Spleen (tissue), 11 donors: ENCODE results near the gene ABCA3. TPM values are rescaled to one million over a fixed set of nuclear protein-coding genes. Genes with fewer than 3 reads are reported as not detected.
"Not testable (repeated sequence)": the region's sequence is repeated elsewhere in the genome, so short reads cannot be mapped to it uniquely, and the experiment has no call there.

Experiments
- DNase-seq: peaks from one replicate; pipeline ENCODE4 v3.0.0-alpha.2; 2020
- H3K27ac ChIP-seq, 8 donors: fragments of 200-600 bp; sonication (generic) in 7 of 8; 1 replicate in 4 of 8; 2 replicates in 4 of 8; pipeline versions ENCODE4 v1.5.0 to v1.8.0; 2016 to 2021; ENCODE audit warnings: inconsistent platforms in 4 of 8, mild to moderate bottlenecking in 4 of 8, moderate library complexity in 1 of 8
- H3K27me3 ChIP-seq, 7 donors: fragments of 200-600 bp; sonication (generic) in 6 of 7; replicated peaks in 1 of 7; 1 replicate in 4 of 7; 2 replicates in 3 of 7; pipeline versions ENCODE4 v1.5.0 to v1.8.0; 2016 to 2021; ENCODE audit warnings: inconsistent platforms in 3 of 7, mild to moderate bottlenecking in 1 of 7
- H3K36me3 ChIP-seq, 6 donors: fragments of 200-600 bp; sonication (generic) in 5 of 6; 1 replicate in 4 of 6; 2 replicates in 2 of 6; pipeline versions ENCODE4 v1.5.0 to v1.8.0; 2016 to 2021; ENCODE audit warnings: inconsistent platforms in 2 of 6
- H3K4me1 ChIP-seq, 6 donors: fragments of 200-600 bp; sonication (generic) in 5 of 6; 1 replicate in 3 of 6; 2 replicates in 3 of 6; pipeline versions ENCODE4 v1.5.0 to v1.8.0; 2016 to 2021; ENCODE audit warnings: inconsistent platforms in 3 of 6
- H3K4me3 ChIP-seq, 8 donors: fragments of 200-600 bp; sonication (generic) in 7 of 8; 1 replicate in 4 of 8; 2 replicates in 4 of 8; pipeline versions ENCODE4 v1.5.0 to v1.8.0; 2016 to 2021; ENCODE audit warnings: inconsistent platforms in 4 of 8, mild to moderate bottlenecking in 4 of 8, moderate library complexity in 2 of 8
- H3K9me3 ChIP-seq, 8 donors: fragments of 200-600 bp; sonication (generic) in 7 of 8; 1 replicate in 4 of 8; 2 replicates in 4 of 8; pipeline versions ENCODE4 v1.5.0 to v1.8.0; 2016 to 2021; ENCODE audit warnings: inconsistent platforms in 4 of 8
- POLR2A ChIP-seq, 3 donors: fragments of 450-650 bp; IDR thresholded peaks; one replicate each; pipeline ENCODE4 v1.5.1; 2017; ENCODE audit warnings: antibody characterized with exemption in 3 of 3, mild to moderate bottlenecking in 1 of 3
- POLR2AphosphoS5 ChIP-seq, 3 donors: sonication (generic); formaldehyde crosslinking; IDR thresholded peaks; one replicate each; pipeline ENCODE4 v1.5.1; 2017; ENCODE audit warnings: antibody characterized with exemption in 3 of 3
- WGBS, 5 donors: extraction: QIAGEN DNeasy Blood & Tissue Kit in 3 of 5; methylation state at CpG; one replicate each; pipeline versions ENCODE4 v1.1.5 to v1.1.7; 2013 to 2018; 5-methylcytosine and 5-hydroxymethylcytosine counted together
- intact Hi-C: fragments of 100-400 bp; cut with DNase I; formaldehyde crosslinking; loops from one replicate; pipeline ENCODE4 v1.15.0; 2023; ENCODE audit warnings: low total_unique reads
- polyA plus RNA-seq, 3 donors: library from polyadenylated mRNA; stranded (reverse); fragments of 200-250 nt; gene quantifications; one replicate each; pipeline ENCODE4 v1.2.1, GENCODE V29; 2013
- total RNA-seq, 7 donors: library from RNA; depleted of rRNA in 3 of 7; stranded (reverse); fragments of >200 nt in 3 of 7; fragmentation: NEBNext Ultra II Directional in 4 of 7; extraction: Animal tissue kit (Norgen Biotek cat#: 25700) in 4 of 7; gene quantifications; one replicate each; pipeline versions ENCODE4 v1.1.0 to v1.2.1, GENCODE V29; 2016 to 2021
- TF ChIP-seq, protein P1 (sequence below), 11 experiments: fragments of 200-600 bp in 7 of 11; fragments of 450-650 bp in 4 of 11; sonication (generic) in 4 of 11; IDR thresholded peaks in 8 of 11; conservative IDR thresholded peaks in 3 of 11; 1 replicate in 7 of 11; 2 replicates in 4 of 11; pipeline versions ENCODE4 v1.4.0 to v1.8.0; 2016 to 2021; ENCODE audit warnings: antibody characterized with exemption in 11 of 11, inconsistent platforms in 4 of 11, mild to moderate bottlenecking in 1 of 11
- donor health status: healthy with polysubstance abuse.
- donor health status: DM: no; HTN: no; CAD: no; lungs with moderate emphysema.
- donor health status: DM: no; HTN: no; CAD: no.
- donor health status: Bipolar disorder and iron deficiency.
- donor health status: healthy.
- donor health status: DM: no; HTN: no; CAD: no.
- donor health status: DM: yes; HTN: yes; CAD: no.

ABCA3 gene
- total and polyA plus RNA-seq, 10 donors, result 2.5 to 12.6 (median 6.8) TPM

GRCh38 chr16:2270588-2271470 lies 69.7 kb downstream of the ABCA3 start:
- Histone ChIP-seq H3K27me3 (no peaks in the 10 kb centered on the region), H3K4me3 (no peak overlapping the region), H3K27ac (no peak overlapping the region), H3K4me1 (peaks cover 20 to 57% (median 31%) of the 10 kb centered on the region in 6 donors), H3K36me3 (peaks cover 0 to 2% (median 0%) of the 10 kb centered on the region in 6 donors), H3K9me3 (no peaks in the 10 kb centered on the region)
- no peak for DNase-seq
- intact Hi-C loops, result no loop called here
- TF ChIP-seq POLR2AphosphoS5 (IDR thresholded peaks at IDR 0.05) (no peak), POLR2A (IDR thresholded peaks at IDR 0.05) (no peak)
- TF ChIP-seq, protein P1, sequence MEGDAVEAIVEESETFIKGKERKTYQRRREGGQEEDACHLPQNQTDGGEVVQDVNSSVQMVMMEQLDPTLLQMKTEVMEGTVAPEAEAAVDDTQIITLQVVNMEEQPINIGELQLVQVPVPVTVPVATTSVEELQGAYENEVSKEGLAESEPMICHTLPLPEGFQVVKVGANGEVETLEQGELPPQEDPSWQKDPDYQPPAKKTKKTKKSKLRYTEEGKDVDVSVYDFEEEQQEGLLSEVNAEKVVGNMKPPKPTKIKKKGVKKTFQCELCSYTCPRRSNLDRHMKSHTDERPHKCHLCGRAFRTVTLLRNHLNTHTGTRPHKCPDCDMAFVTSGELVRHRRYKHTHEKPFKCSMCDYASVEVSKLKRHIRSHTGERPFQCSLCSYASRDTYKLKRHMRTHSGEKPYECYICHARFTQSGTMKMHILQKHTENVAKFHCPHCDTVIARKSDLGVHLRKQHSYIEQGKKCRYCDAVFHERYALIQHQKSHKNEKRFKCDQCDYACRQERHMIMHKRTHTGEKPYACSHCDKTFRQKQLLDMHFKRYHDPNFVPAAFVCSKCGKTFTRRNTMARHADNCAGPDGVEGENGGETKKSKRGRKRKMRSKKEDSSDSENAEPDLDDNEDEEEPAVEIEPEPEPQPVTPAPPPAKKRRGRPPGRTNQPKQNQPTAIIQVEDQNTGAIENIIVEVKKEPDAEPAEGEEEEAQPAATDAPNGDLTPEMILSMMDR (IDR thresholded peaks at IDR 0.05 in 8 of 11, conservative IDR thresholded peaks at IDR 0.05 in 3 of 11), result no peak
- WGBS, 5 donors, result 87 to 94% (median 88%) methylated on average over 13 to 15 of the region's 15 CpGs

DNA sequence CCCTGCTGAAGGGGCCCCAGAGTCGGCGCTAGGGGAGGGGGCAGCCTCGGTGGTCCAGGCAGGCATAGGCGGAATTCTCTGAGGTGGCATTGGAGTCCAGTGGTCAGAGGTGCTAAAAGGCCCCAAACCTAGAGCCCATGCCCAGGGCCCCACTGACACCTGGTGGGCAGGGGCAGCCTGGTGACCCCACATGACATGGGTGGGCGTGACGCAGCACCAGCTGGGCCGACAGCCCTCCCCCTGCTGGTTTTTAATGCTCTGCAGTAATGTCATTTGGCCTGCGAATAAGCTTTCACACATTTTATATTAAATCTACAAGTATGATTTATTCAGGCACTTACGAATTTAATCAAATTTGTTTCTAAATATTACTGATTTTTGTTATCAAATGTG lies 70.5 kb downstream of the ABCA3 start:
- no peaks in the 10 kb centered on the region for H3K27me3 ChIP-seq
- no peak for DNase-seq
- H3K36me3 ChIP-seq, result peaks cover 0 to 10% (median under 1%) of the 10 kb centered on the region in 6 donors
- WGBS, 5 donors, result 86 to 91% (median 87%) methylated on average over 7 to 9 of the region's 9 CpGs
- H3K9me3 ChIP-seq, result no peaks in the 10 kb centered on the region
- peak overlapping the region in 1 of 8 donors; percentile 99 for H3K4me3 ChIP-seq
- H3K4me1 ChIP-seq, result peaks cover 28 to 65% (median 38%) of the 10 kb centered on the region in 6 donors
- H3K27ac ChIP-seq, result no peak overlapping the region
- intact Hi-C loops, result no loop called here
- TF ChIP-seq, protein P1 (IDR thresholded peaks at IDR 0.05 in 8 of 11, conservative IDR thresholded peaks at IDR 0.05 in 3 of 11), result no peak
- TF ChIP-seq POLR2A (IDR thresholded peaks at IDR 0.05) (no peak), POLR2AphosphoS5 (IDR thresholded peaks at IDR 0.05) (no peak)

GRCh38 chr16:2267913-2268666 lies 72.4 kb downstream of the ABCA3 start, which contains the start of gene RNPS1:
Gene RNPS1 (minus strand): TSS chr16:2268126. CDS start chr16:2264643, 3,483 bp downstream.
- no peaks in the 10 kb centered on the region for H3K9me3 ChIP-seq
- intact Hi-C loops, result no loop called here

DNA sequence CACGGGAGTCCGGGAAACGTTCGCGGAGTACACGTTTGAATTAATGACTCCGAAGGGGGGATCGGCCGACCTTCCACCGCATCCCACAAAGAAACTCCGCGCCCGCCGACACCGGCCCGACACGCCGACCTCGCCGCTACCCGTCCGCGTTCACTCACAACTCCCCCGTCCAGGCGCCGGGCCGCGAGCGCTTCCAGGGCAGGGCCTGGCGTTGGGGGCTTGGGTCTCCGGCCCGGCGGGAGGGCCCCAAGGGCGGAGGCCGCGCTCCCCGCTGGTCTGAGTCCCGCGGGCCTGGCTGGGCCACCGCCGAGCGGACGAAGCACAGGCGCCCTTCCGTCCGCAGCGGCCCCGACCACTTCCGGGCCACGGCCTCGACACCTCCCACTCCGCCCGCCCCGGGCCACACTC lies 73.0 kb downstream of the ABCA3 start:
- H3K9me3 ChIP-seq, intact Hi-C loops, H3K27me3 ChIP-seq, DNase-seq: not testable (repeated sequence)
- Histone ChIP-seq H3K4me3 (peak overlapping the region; percentile 68 to 99 (median 94)), H3K36me3 (peaks cover 0 to 36% (median 23%) of the 10 kb centered on the region in 6 donors), H3K4me1 (peaks cover 33 to 83% (median 45%) of the 10 kb centered on the region in 6 donors), H3K27ac (peak overlapping the region; percentile 96 to 100 (median 98))
- 0 to 2% (median 1%) methylated on average over 6 to 54 of the region's 54 CpGs for WGBS, 5 donors

More at GRCh38 chr16:2267913-2268666, 72.4 kb downstream of the ABCA3 start, which contains the start of gene RNPS1:
- WGBS, 5 donors, result 0 to 2% (median 1%) methylated on average over 31 to 88 of the region's 88 CpGs
- peak; percentile 98 for DNase-seq
- TF ChIP-seq POLR2AphosphoS5 (IDR thresholded peaks at IDR 0.05) (peak; percentile 99 to 100 (median 99)), POLR2A (IDR thresholded peaks at IDR 0.05) (peak; percentile 92 to 94 (median 94))
- TF ChIP-seq, protein P1 (IDR thresholded peaks at IDR 0.05 in 8 of 11, conservative IDR thresholded peaks at IDR 0.05 in 3 of 11), result peak in 1 of 11 experiments; percentile 18
- H3K36me3 ChIP-seq, result peaks cover 0 to 30% (median 17%) of the 10 kb centered on the region in 6 donors
- H3K27ac ChIP-seq, result peak within 1 kb of the TSS; percentile 96 to 100 (median 98)
- H3K4me1 ChIP-seq, result peaks cover 33 to 85% (median 45%) of the 10 kb centered on the region in 6 donors
- H3K27me3 ChIP-seq, result no peaks in the 10 kb centered on the region
- H3K4me3 ChIP-seq, result peak within 1 kb of the TSS; percentile 68 to 99 (median 94)

GRCh38 chr16:2266887-2267286 lies 73.6 kb downstream of the ABCA3 start:
- H3K9me3 ChIP-seq, intact Hi-C loops, DNase-seq, H3K27me3 ChIP-seq: not testable (repeated sequence)
- Histone ChIP-seq H3K4me3 (peak overlapping the region; percentile 68 to 99 (median 94)), H3K4me1 (peaks cover 33 to 78% (median 45%) of the 10 kb centered on the region in 6 donors), H3K27ac (peak overlapping the region in 5 of 8 donors; percentile 96 to 100 (median 98)), H3K36me3 (peaks cover 0 to 42% (median 29%) of the 10 kb centered on the region in 6 donors)
- 4 to 21% (median 17%) methylated on average over 6 to 12 of the region's 12 CpGs for WGBS, 5 donors

DNA sequence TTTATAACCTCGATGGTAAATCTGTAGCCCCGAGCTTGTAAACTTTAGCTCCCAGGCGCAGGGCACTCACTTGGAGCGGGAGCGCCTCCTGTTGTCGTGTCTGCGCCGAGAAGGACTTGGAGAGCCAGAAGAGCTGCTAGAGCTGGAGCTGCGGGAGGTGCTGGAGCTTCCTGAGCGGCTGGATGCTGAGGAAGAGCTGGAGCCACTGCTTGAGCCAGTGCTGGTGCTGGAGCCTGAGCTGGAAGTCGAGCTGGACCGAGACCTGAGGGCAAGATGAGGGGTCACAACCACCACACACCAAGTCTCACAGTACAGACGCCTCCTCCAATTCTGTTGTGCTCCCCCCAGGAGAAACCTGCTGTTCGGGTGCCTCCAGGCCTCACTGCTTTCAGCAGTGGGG lies 77.5 kb downstream of the ABCA3 start:
- H3K9me3 ChIP-seq, H3K27ac ChIP-seq, H3K4me3 ChIP-seq, H3K27me3 ChIP-seq, DNase-seq, intact Hi-C loops: not testable (repeated sequence)
- WGBS, 5 donors, result 84 to 95% (median 90%) methylated on average over 8 to 14 of the region's 14 CpGs
- peaks cover 0 to 80% (median 68%) of the 10 kb centered on the region in 6 donors for H3K36me3 ChIP-seq
- H3K4me1 ChIP-seq, result peaks cover 19 to 44% (median 28%) of the 10 kb centered on the region in 6 donors
